Panc1 (cell line): ENCODE data around the gene PDE4B. TPM values are rescaled to one million over a fixed set of nuclear protein-coding genes. Genes with fewer than 3 reads are reported as not detected.

Experiments
- ATAC-seq: fragments of 200-7000 bp; cut with Tn5 transposase; 2 replicates; pipeline ENCODE4 v1.9.1; 2020; ENCODE audit warnings: mild to moderate bottlenecking, moderate library complexity
- BruUV-seq: library from RNA; stranded (reverse); fragments of 400-500 nt; replicated peaks from 2 replicates; lab custom pipeline; 2021; lab: Mats Ljungman, UMichigan
- CTCF ChIA-PET: fragments of 300-600 bp; sonication (Branson Sonifier 250); formaldehyde crosslinking; loops from one replicate; lab custom pipeline; 2022; ENCODE audit warnings: antibody characterized with exemption; lab: Charles Lee
- POLR2A ChIA-PET: fragments of 300-600 bp; sonication (Branson Sonifier 250); formaldehyde crosslinking; loops from one replicate; lab custom pipeline; 2022; ENCODE audit warnings: antibody characterized with exemption; lab: Charles Lee
- DNase-seq: peaks from one replicate; pipeline ENCODE4 v3.0.0-alpha.2; 2010; ENCODE audit warnings: low read depth, low spot score
- H3K27ac ChIP-seq: 2 replicates; pipeline ENCODE4 v1.5.1; 2011; ENCODE audit warnings: mild to moderate bottlenecking, low read length, inconsistent platforms
- H3K27me3 ChIP-seq: fragments of 200-500 bp; sonication (Bioruptor generic); 2 replicates; pipeline ENCODE4 v1.6.0; 2014; ENCODE audit warnings: low read length, inconsistent platforms; ENCODE audit not compliant: control insufficient read depth, insufficient read depth
- H3K36me3 ChIP-seq: fragments of 200-500 bp; sonication (Bioruptor generic); 2 replicates; pipeline ENCODE4 v1.5.1; 2014; ENCODE audit warnings: inconsistent platforms, mild to moderate bottlenecking, low read length, moderate library complexity; ENCODE audit not compliant: control insufficient read depth, insufficient read depth
- H3K4me1 ChIP-seq: 2 replicates; pipeline ENCODE4 v1.5.1; 2011; ENCODE audit warnings: inconsistent platforms, mild to moderate bottlenecking, low read length, moderate library complexity; ENCODE audit not compliant: control insufficient read depth, insufficient read depth
- H3K4me3 ChIP-seq, 2 experiments: 2 replicates each; pipeline ENCODE4 v1.5.1; 2011 to 2012; ENCODE audit warnings: low read depth in 2 of 2, low read length in 2 of 2, mild to moderate bottlenecking in 2 of 2, inconsistent platforms in 1 of 2, moderate library complexity in 1 of 2
- H3K9me3 ChIP-seq: fragments of 200-500 bp; sonication (Bioruptor generic); 2 replicates; pipeline ENCODE4 v1.5.1; 2014; ENCODE audit warnings: low read depth, mild to moderate bottlenecking, inconsistent platforms, low read length, moderate library complexity; ENCODE audit not compliant: control insufficient read depth, insufficient read depth
- CTCF ChIP-seq: fragments of 450-650 bp; IDR thresholded peaks from 2 replicates; pipeline ENCODE4 v1.5.1; 2017; ENCODE audit warnings: mild to moderate bottlenecking
- POLR2AphosphoS5 ChIP-seq: IDR thresholded peaks from 2 replicates; pipeline ENCODE4 v1.6.1; 2012; ENCODE audit warnings: mild to moderate bottlenecking, low read depth, low read length, moderate library complexity
- SIN3A ChIP-seq: IDR thresholded peaks from 2 replicates; pipeline ENCODE4 v1.6.1; 2012; ENCODE audit warnings: low read depth, mild to moderate bottlenecking, low read length, moderate library complexity, borderline replicate concordance; ENCODE audit not compliant: insufficient read depth
- TCF7L2 ChIP-seq: IDR thresholded peaks from 2 replicates; pipeline ENCODE4 v1.6.1; 2011; ENCODE audit warnings: mild to moderate bottlenecking, low read depth, low read length, inconsistent platforms
- in situ Hi-C: cut with HindIII; loops from 2 replicates; pipeline ENCODE4 v1.10.0; 2016; ENCODE audit warnings: low sequenced_read_pairs, low pct_unique_long_range_greater_than_20kb
- intact Hi-C: fragments of 100-400 bp; cut with micrococcal nuclease; formaldehyde crosslinking; loops from one replicate; pipeline ENCODE4 v1.10.0; 2022; ENCODE audit not compliant: unreplicated experiment
- total RNA-seq: library from RNA; stranded (reverse); gene quantifications from one replicate; pipeline ENCODE4 v1.2.1, GENCODE V29; 2021; ENCODE audit not compliant: unreplicated experiment
- TF ChIP-seq, protein P1 (sequence below), 2 experiments: IDR thresholded peaks; 2 replicates each; pipeline ENCODE4 v1.6.1; 2011 to 2012; ENCODE audit warnings: low read depth in 2 of 2, control low read depth in 1 of 2, low read length in 1 of 2, mild to moderate bottlenecking in 1 of 2, moderate library complexity in 1 of 2; ENCODE audit not compliant: insufficient read depth in 1 of 2

The PDE4B gene
- total RNA-seq, 1 experiment from 2014 or later: 0.26 TPM

- no peak for ATAC-seq
- Histone ChIP-seq H3K4me3 (no peak overlapping the region), H3K4me1 (no peaks in the 10 kb centered on the region), H3K27ac (no peak overlapping the region), H3K9me3 (no peaks in the 10 kb centered on the region), H3K27me3 (no peaks in the 10 kb centered on the region), H3K36me3 (no peaks in the 10 kb centered on the region)
- ChIA-PET POLR2A (no interaction called here), CTCF (no interaction called here)
- TF ChIP-seq, protein P1, sequence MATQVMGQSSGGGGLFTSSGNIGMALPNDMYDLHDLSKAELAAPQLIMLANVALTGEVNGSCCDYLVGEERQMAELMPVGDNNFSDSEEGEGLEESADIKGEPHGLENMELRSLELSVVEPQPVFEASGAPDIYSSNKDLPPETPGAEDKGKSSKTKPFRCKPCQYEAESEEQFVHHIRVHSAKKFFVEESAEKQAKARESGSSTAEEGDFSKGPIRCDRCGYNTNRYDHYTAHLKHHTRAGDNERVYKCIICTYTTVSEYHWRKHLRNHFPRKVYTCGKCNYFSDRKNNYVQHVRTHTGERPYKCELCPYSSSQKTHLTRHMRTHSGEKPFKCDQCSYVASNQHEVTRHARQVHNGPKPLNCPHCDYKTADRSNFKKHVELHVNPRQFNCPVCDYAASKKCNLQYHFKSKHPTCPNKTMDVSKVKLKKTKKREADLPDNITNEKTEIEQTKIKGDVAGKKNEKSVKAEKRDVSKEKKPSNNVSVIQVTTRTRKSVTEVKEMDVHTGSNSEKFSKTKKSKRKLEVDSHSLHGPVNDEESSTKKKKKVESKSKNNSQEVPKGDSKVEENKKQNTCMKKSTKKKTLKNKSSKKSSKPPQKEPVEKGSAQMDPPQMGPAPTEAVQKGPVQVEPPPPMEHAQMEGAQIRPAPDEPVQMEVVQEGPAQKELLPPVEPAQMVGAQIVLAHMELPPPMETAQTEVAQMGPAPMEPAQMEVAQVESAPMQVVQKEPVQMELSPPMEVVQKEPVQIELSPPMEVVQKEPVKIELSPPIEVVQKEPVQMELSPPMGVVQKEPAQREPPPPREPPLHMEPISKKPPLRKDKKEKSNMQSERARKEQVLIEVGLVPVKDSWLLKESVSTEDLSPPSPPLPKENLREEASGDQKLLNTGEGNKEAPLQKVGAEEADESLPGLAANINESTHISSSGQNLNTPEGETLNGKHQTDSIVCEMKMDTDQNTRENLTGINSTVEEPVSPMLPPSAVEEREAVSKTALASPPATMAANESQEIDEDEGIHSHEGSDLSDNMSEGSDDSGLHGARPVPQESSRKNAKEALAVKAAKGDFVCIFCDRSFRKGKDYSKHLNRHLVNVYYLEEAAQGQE (IDR thresholded peaks at IDR 0.05; ENCODE audit: insufficient read depth in 1 of 2, low read depth in 2 of 2, low read length in 1 of 2): no peak
- TF ChIP-seq POLR2AphosphoS5 (no peak), TCF7L2 (no peak), CTCF (no peak), SIN3A (no peak)
- in situ Hi-C loops: no loop called here
- BruUV-seq: no TSS peak
- intact Hi-C loops: no loop called here
- DNase-seq: no peak
Observed at GRCh38 chr1:66223681-66224080, 431.0 kb downstream of the PDE4B start.

DNA sequence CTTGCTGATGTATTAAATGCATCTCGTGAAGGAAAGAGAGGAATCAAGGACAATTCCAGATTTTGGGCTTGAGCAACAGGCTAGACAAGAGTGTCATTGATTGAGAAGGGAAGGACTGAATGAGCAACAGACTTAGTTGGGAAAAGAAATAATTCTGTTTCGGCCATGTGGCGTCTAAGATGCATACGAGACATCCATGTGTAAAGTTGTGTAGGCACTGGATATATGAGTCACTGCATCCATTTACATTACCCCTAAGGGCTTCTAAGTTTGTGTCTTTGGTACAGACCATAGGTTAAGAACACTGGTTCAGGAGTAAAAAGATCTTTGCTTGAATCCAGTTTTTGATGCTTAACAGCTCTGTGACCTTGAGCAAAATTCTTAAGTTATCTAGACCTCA is 434.3 kb downstream of the PDE4B start:
- DNase-seq: no peak
- no peaks in the 10 kb centered on the region for H3K27me3 ChIP-seq
- H3K4me1 ChIP-seq: no peaks in the 10 kb centered on the region
- TF ChIP-seq SIN3A (no peak), TCF7L2 (no peak), CTCF (no peak), POLR2AphosphoS5 (no peak)
- TF ChIP-seq, protein P1 (IDR thresholded peaks at IDR 0.05; ENCODE audit: insufficient read depth in 1 of 2, low read depth in 2 of 2, low read length in 1 of 2): no peak
- BruUV-seq: no TSS peak
- intact Hi-C loops: no loop called here
- POLR2A ChIA-PET: no interaction called here
- no peak overlapping the region for H3K4me3 ChIP-seq
- H3K9me3 ChIP-seq: no peaks in the 10 kb centered on the region
- no peak for ATAC-seq
- CTCF ChIA-PET: no interaction called here
- in situ Hi-C loops: no loop called here
- H3K27ac ChIP-seq: no peak overlapping the region
- H3K36me3 ChIP-seq: no peaks in the 10 kb centered on the region
